AG09309 (cell line): ENCODE results near the gene SREBF1.

Experiments used
- DNase-seq: peaks from one replicate; pipeline ENCODE4 v3.0.0-alpha.2; 2010; ENCODE audit warnings: low read depth
- H3K4me3 ChIP-seq: 2 replicates; pipeline ENCODE4 v1.5.1; 2011; ENCODE audit warnings: mild to moderate bottlenecking, low read depth, low read length, moderate library complexity; ENCODE audit not compliant: control insufficient read depth
- CTCF ChIP-seq: IDR thresholded peaks from 2 replicates; pipeline ENCODE4 v1.5.1; 2011; ENCODE audit warnings: mild to moderate bottlenecking, low read depth, low read length, inconsistent platforms; ENCODE audit not compliant: insufficient read depth, control insufficient read depth; ENCODE audit errors: missing control alignments

The SREBF1 gene

GRCh38 chr17:17870247-17870646 lies 33.5 kb upstream of the SREBF1 start:
- H3K4me3 ChIP-seq, result no peak overlapping the region
- no peak for TF ChIP-seq CTCF
- DNase-seq, result no peak

- no peak for DNase-seq
- no peak for TF ChIP-seq CTCF
- no peak overlapping the region for H3K4me3 ChIP-seq
Measured at GRCh38 chr17:17868641-17869522, 32.1 kb upstream of the SREBF1 start.

- no peak overlapping the region for H3K4me3 ChIP-seq
- TF ChIP-seq CTCF, result no peak
- no peak for DNase-seq
Measured at GRCh38 chr17:17866897-17867296, 30.1 kb upstream of the SREBF1 start.

GRCh38 chr17:17866425-17866824 lies 29.6 kb upstream of the SREBF1 start:
- DNase-seq, result no peak
- no peak overlapping the region for H3K4me3 ChIP-seq
- no peak for TF ChIP-seq CTCF

- no peak for TF ChIP-seq CTCF
- no peak overlapping the region for H3K4me3 ChIP-seq
- no peak for DNase-seq
Measured at GRCh38 chr17:17865035-17865434, 28.2 kb upstream of the SREBF1 start.

DNA sequence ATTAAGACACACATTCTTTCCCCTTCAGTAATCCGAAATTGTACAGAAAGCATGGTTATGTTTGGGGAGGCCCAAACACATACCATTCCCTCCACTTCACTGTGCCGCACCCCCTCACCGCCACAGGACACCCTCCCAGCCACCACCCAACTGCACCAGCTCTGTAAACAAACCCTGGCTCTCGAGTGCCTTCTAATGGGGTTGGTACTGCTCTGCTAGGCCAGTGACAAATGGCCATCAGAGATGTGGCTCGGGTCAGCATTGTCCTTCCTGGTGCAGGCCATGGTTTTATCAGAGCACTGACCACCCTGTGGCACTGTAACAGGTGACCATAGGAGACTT lies 24.0 kb upstream of the SREBF1 start:
- no peak for DNase-seq
- TF ChIP-seq CTCF, result no peak

More for the DNA sequence above, 24.0 kb upstream of the SREBF1 start:
- no peak overlapping the region for H3K4me3 ChIP-seq
